ENCODE measurements around the gene GDF10.

DNA sequence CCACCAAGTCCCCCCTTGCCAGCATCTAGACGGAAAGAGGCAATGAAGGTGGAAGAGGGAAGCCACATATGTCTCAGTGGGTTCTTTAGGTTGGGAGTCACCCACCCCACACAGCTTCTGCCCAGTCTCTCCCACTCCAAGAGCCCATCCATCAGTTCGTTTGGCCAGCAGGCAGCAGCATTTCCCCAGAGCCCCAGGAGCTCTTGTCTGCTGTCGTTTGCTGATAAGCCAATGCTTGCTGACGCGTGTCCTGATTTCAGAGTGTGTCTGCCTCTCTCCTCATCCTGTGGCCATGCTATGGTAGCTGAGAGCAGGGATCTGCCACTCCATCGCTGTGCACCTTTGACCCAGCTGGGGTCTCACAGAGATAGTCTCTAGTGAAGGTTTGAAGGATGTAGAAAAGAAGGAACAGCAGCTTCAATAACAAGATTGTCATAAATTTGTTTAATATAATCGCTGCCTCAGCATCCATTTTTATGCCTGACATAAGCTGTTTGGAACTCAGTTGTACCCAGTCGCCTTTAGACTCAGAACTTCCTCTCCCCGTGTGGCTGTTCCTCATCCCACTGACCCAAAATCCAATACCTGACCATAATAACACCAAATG, 39.4 kb upstream of the GDF10 start:
- TF ChIP-seq CTCF (IDR thresholded peaks at IDR 0.05) (no peak), POLR2A (IDR thresholded peaks at IDR 0.05) (no peak), POLR2AphosphoS5 (IDR thresholded peaks at IDR 0.05) (no peak), EP300 (IDR thresholded peaks at IDR 0.05) (no peak)
